Subcutaneous adipose tissue (tissue), 4 donors: ENCODE results near the gene ZNF525. TPM values are rescaled to one million over a fixed set of nuclear protein-coding genes. Genes with fewer than 3 reads are reported as not detected.

Experiments used
- CTCF ChIP-seq: fragments of 450-650 bp; IDR thresholded peaks from one replicate; pipeline ENCODE4 v1.5.1; 2016; ENCODE audit warnings: low read depth, mild to moderate bottlenecking, control low read depth, antibody characterized with exemption, moderate library complexity
- total RNA-seq, 4 donors: library from RNA; depleted of rRNA; stranded (reverse); fragments of >200 nt; gene quantifications; one replicate each; pipeline ENCODE4 v1.1.0, GENCODE V29; 2016

ZNF525 gene
- total RNA-seq, 4 donors from 2014 or later = 5.8 to 9.6 (median 8.2) TPM

DNA sequence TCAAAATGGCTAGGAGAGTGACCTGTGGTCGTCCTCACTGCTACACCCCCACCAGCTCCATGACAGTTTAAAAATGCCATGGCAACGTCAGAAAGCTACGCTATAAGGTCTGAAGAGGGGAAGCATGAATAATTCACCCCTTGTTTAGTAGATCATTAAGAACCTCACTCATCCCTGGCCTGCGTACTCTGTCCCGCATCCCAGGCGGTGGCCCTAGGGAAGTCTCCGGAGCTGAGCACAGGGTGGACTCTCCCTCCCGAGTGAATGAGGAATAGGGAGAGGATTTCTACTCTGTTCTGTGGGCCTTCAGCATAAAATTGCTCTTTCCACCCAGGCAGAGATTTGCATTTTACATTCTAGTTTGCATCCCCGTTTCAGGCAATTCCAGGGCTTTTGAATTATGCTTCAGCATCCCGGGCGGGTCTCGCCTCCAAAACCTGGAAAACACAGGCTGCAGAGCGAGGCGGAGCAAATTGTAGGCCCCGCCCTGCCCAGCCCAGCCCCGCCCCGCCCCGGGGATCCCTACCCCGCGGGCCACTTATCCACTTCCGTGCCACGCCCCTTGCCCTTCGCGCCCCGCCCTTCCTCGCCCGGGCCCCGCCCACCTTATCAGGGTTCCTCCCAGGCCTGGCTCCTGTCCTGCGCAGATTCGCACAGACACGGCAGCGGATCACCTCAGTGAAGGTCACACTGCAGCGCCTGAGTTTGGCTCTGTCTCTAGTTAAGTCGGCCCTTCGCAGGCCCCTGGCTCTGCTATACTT is 7.5 kb upstream of the ZNF525 start:
- no peak for TF ChIP-seq CTCF

- TF ChIP-seq CTCF = no peak
Observed at GRCh38 chr19:53365899-53366493, 491 bp downstream of the ZNF525 start.

DNA sequence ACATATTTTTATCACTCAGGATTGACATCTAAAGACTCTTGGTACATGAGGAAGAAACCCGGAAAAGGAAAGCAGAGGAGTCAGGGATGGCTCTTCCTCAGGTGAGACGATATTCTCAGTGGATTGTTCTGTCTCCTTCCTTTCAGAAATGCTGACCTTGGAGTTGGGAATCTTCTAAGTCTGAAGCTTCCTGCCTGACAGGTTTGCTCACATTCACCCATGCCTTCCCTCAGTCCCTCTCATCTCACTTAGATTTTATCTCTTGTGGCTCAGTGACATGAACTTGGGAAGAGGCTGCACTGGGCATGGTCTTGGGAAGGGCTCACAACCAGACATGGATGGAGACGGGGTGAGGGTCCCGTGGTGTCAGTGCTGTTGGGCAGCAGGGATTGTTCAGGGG is 6.7 kb downstream of the ZNF525 start:
- no peak for TF ChIP-seq CTCF

DNA sequence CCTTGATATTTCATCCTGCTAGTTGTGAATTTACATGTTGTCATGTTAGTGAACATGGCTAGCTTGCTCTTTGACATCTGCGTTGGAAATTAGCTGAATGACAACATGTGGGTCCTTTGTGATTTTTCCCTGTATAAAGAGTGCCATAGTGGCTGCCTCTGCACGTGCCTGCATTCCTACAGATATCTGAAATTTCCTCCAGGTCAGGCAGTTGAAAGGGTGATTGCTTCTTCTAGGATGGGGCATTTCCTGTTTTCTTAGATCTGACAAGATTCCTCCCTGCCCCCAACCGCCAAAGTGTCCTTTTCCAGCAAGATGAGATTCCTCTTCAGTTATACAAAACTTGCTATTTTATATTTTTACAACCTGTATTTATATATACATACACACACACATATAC is 8.8 kb downstream of the ZNF525 start:
- TF ChIP-seq CTCF = no peak

- TF ChIP-seq CTCF = no peak
Observed at GRCh38 chr19:53374743-53375142, 9.2 kb downstream of the ZNF525 start.

DNA sequence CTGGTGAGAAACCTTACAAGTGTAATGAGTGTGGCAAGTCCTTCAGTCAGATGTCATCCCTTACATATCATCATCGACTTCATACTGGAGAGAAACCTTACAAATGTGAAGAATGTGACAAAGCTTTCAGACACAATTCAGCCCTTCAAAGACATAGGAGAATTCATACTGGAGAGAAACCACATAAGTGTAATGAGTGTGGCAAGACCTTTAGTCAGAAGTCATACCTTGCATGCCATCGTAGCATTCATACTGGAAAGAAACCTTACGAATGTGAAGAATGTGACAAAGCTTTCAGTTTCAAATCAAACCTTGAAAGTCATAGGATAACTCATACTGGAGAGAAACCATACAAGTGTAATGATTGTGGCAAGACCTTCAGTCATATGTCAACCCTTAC is 15.9 kb downstream of the ZNF525 start:
- TF ChIP-seq CTCF = no peak

- TF ChIP-seq CTCF = no peak
Observed at GRCh38 chr19:53388168-53388567, 22.7 kb downstream of the ZNF525 start.
